BLaER1 treated with 17β-estradiol and CSF1 and Interleukin-3, amounts not matched to agents 10 nM and 100 nM (cell line): ENCODE results near the gene TP53I3.
A peak's percentile ranks its signal among the peaks of the same experiment; 100 is the strongest.
"Not testable (repeated sequence)": the region's sequence is repeated elsewhere in the genome, so short reads cannot be mapped to it uniquely, and the experiment has no call there.

Source experiments
- H3K27ac ChIP-seq, 11 experiments: shearing (Covaris generic); formaldehyde crosslinking; 2 replicates each; pipeline ENCODE4 v1.8.1; 2022
- H3K27me3 ChIP-seq, 11 experiments: shearing (Covaris generic); formaldehyde crosslinking; 2 replicates each; pipeline ENCODE4 v1.8.1; 2022
- H3K36me3 ChIP-seq, 11 experiments: shearing (Covaris generic); formaldehyde crosslinking; 2 replicates each; pipeline ENCODE4 v1.8.1; 2022
- H3K4me1 ChIP-seq, 10 experiments: shearing (Covaris generic); formaldehyde crosslinking; 2 replicates each; pipeline ENCODE4 v1.8.1; 2022
- H3K4me2 ChIP-seq, 11 experiments: shearing (Covaris generic); formaldehyde crosslinking; 2 replicates each; pipeline ENCODE4 v1.8.1; 2022
- H3K4me3 ChIP-seq, 10 experiments: shearing (Covaris generic); formaldehyde crosslinking; 2 replicates each; pipeline ENCODE4 v1.8.1; 2022
- H3K9ac ChIP-seq, 11 experiments: shearing (Covaris generic); formaldehyde crosslinking; 2 replicates each; pipeline ENCODE4 v1.8.1; 2022
- H3K9me3 ChIP-seq, 11 experiments: shearing (Covaris generic); formaldehyde crosslinking; replicated peaks in 1 of 11; 2 replicates each; pipeline ENCODE4 v1.8.1; 2022
- H4K20me1 ChIP-seq, 11 experiments: shearing (Covaris generic); formaldehyde crosslinking; 2 replicates each; pipeline ENCODE4 v1.8.1; 2022
- Cebpa-rat ChIP-seq, 11 experiments: shearing (Covaris generic); IDR thresholded peaks; 2 replicates each; pipeline ENCODE4 v1.8.1; 2022

The TP53I3 gene

GRCh38 chr2:24046599-24046929 lies 38.1 kb downstream of the TP53I3 start:
- peaks cover 35 to 41% (median 40%) of the 10 kb centered on the region in 11 experiments for H3K27me3 ChIP-seq
- H3K27ac ChIP-seq = peak overlapping the region; percentile 4 to 79 (median 65); a peak in 18 of 22 replicates
- H4K20me1 ChIP-seq = peaks cover 0 to 8% (median 0%) of the 10 kb centered on the region in 11 experiments; a peak in 4 of 22 replicates
- H3K9ac ChIP-seq = peak overlapping the region; percentile 74 to 85 (median 82)
- no peaks in the 10 kb centered on the region for H3K9me3 ChIP-seq
- peak overlapping the region; percentile 67 to 88 (median 80) for H3K4me2 ChIP-seq
- peaks cover 31 to 43% (median 41%) of the 10 kb centered on the region in 10 experiments for H3K4me1 ChIP-seq
- no peaks in the 10 kb centered on the region; a peak in 1 of 22 replicates for H3K36me3 ChIP-seq
- no peak for TF ChIP-seq Cebpa-rat (IDR thresholded peaks at IDR 0.05)
- H3K4me3 ChIP-seq = peak overlapping the region; percentile 74 to 90 (median 80)

GRCh38 chr2:24045511-24046508 lies 38.8 kb downstream of the TP53I3 start:
- H3K27me3 ChIP-seq = peaks cover 28 to 33% (median 32%) of the 10 kb centered on the region in 11 experiments
- H3K27ac ChIP-seq = no peak overlapping the region
- H3K4me1 ChIP-seq = peaks cover 31 to 43% (median 41%) of the 10 kb centered on the region in 10 experiments
- H3K4me2 ChIP-seq = peak overlapping the region; percentile 67 to 88 (median 80)
- no peak for TF ChIP-seq Cebpa-rat (IDR thresholded peaks at IDR 0.05)
- peak overlapping the region; percentile 74 to 90 (median 80); a peak in 19 of 20 replicates for H3K4me3 ChIP-seq
- peak overlapping the region; percentile 74 to 85 (median 82); a peak in 13 of 22 replicates for H3K9ac ChIP-seq
- peaks cover 0 to 2% (median 0%) of the 10 kb centered on the region in 11 experiments; a peak in 1 of 22 replicates for H3K36me3 ChIP-seq
- peaks cover 0 to 8% (median 0%) of the 10 kb centered on the region in 11 experiments; a peak in 4 of 22 replicates for H4K20me1 ChIP-seq
- H3K9me3 ChIP-seq = no peaks in the 10 kb centered on the region

GRCh38 chr2:24043133-24043532 lies 41.5 kb downstream of the TP53I3 start:
- H3K27me3 ChIP-seq, H3K9ac ChIP-seq, H3K4me2 ChIP-seq, H3K4me3 ChIP-seq, H3K9me3 ChIP-seq, H3K27ac ChIP-seq: not testable (repeated sequence)
- Histone ChIP-seq H3K36me3 (peaks cover 15 to 22% (median 18%) of the 10 kb centered on the region in 11 experiments), H3K4me1 (peaks cover 20 to 25% (median 23%) of the 10 kb centered on the region in 10 experiments), H4K20me1 (peaks cover 0 to 18% (median 0%) of the 10 kb centered on the region in 11 experiments; a peak in 4 of 22 replicates)

GRCh38 chr2:24040511-24040910 lies 44.1 kb downstream of the TP53I3 start:
- H3K4me2 ChIP-seq = no peak overlapping the region
- H3K36me3 ChIP-seq = peaks cover 28 to 45% (median 40%) of the 10 kb centered on the region in 11 experiments
- no peak for TF ChIP-seq Cebpa-rat (IDR thresholded peaks at IDR 0.05)
- H3K9me3 ChIP-seq = no peaks in the 10 kb centered on the region
- H3K27ac ChIP-seq = no peak overlapping the region
- no peak overlapping the region for H3K4me3 ChIP-seq
- H3K9ac ChIP-seq = no peak overlapping the region
- no peaks in the 10 kb centered on the region for H3K27me3 ChIP-seq
- peaks cover 5 to 8% (median 6%) of the 10 kb centered on the region in 10 experiments; a peak in 19 of 20 replicates for H3K4me1 ChIP-seq
- peaks cover 0 to 18% (median 4%) of the 10 kb centered on the region in 11 experiments; a peak in 6 of 22 replicates for H4K20me1 ChIP-seq

GRCh38 chr2:24038786-24039499 lies 45.7 kb downstream of the TP53I3 start:
- H3K27me3 ChIP-seq = no peaks in the 10 kb centered on the region
- no peak overlapping the region for H3K4me2 ChIP-seq
- H3K9me3 ChIP-seq = no peaks in the 10 kb centered on the region
- no peak for TF ChIP-seq Cebpa-rat (IDR thresholded peaks at IDR 0.05)
- no peak overlapping the region for H3K9ac ChIP-seq
- H3K4me1 ChIP-seq = no peaks in the 10 kb centered on the region
- peaks cover 0 to 18% (median 4%) of the 10 kb centered on the region in 11 experiments; a peak in 7 of 22 replicates for H4K20me1 ChIP-seq
- no peak overlapping the region for H3K4me3 ChIP-seq
- peaks cover 28 to 57% (median 41%) of the 10 kb centered on the region in 11 experiments for H3K36me3 ChIP-seq
- no peak overlapping the region for H3K27ac ChIP-seq
